Measurements from ENCODE around the gene JUP.

GRCh38 chr17:41731836-41732235 is 54.7 kb downstream of the JUP start:
- TF ChIP-seq ARNTL (CRISPR knock-in tag; IDR thresholded peaks at IDR 0.05; ENCODE audit: borderline replicate concordance, low read depth), result no peak
- no peak for TF ChIP-seq CSRNP3 (CRISPR knock-in tag; IDR thresholded peaks at IDR 0.05)
- no peak for TF ChIP-seq ZC3H10 (CRISPR knock-in tag; IDR thresholded peaks at IDR 0.05)
- no peak for TF ChIP-seq PATZ1 (CRISPR knock-in tag; IDR thresholded peaks at IDR 0.05; ENCODE audit: borderline replicate concordance)
- no peak for TF ChIP-seq TOX (CRISPR knock-in tag; IDR thresholded peaks at IDR 0.05; ENCODE audit: borderline replicate concordance)
- TF ChIP-seq ZNF70 (CRISPR knock-in tag; IDR thresholded peaks at IDR 0.05), result no peak
- no peak for TF ChIP-seq ZFP3 (CRISPR knock-in tag; IDR thresholded peaks at IDR 0.05)
- TF ChIP-seq GLIS3 (CRISPR knock-in tag; IDR thresholded peaks at IDR 0.05), result no peak
